ENCODE results near the gene MAP3K20.
"Not testable (repeated sequence)": the region's sequence is repeated elsewhere in the genome, so short reads cannot be mapped to it uniquely, and the experiment has no call there.

MAP3K20 gene

GRCh38 chr2:173160618-173161017 is 85.0 kb downstream of the MAP3K20 start:
- no peak for DNase-seq (ENCODE audit: low read depth in 2 of 2)

- no peak for DNase-seq (ENCODE audit: low read depth in 2 of 2)
Observed at GRCh38 chr2:173161040-173161439, 85.4 kb downstream of the MAP3K20 start.

GRCh38 chr2:173161507-173161906 is 85.9 kb downstream of the MAP3K20 start:
- DNase-seq (ENCODE audit: low read depth in 2 of 2) = no peak

DNA sequence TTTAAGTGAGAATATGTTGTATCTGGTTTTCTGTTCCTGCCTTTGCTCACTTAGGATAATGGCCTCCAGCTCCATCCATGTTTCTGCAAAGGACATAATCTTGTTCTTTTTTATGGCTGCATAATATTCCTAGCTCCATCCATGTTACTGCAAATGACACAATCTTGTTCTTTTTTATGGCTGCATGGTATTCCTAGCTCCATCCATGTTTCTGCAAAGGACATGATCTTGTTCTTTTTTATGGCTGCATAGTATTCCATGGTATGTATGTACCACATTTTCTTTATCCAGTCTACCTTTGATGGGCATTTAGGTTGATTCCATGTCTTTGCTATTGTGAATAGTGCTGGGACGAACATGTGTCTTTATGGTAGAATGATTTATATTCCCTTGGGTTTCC is 87.7 kb downstream of the MAP3K20 start:
- not testable (repeated sequence) for DNase-seq (ENCODE audit: low read depth in 2 of 2)

- no peak for DNase-seq (ENCODE audit: low read depth in 2 of 2)
Observed at GRCh38 chr2:173164396-173164795, 88.8 kb downstream of the MAP3K20 start.

DNA sequence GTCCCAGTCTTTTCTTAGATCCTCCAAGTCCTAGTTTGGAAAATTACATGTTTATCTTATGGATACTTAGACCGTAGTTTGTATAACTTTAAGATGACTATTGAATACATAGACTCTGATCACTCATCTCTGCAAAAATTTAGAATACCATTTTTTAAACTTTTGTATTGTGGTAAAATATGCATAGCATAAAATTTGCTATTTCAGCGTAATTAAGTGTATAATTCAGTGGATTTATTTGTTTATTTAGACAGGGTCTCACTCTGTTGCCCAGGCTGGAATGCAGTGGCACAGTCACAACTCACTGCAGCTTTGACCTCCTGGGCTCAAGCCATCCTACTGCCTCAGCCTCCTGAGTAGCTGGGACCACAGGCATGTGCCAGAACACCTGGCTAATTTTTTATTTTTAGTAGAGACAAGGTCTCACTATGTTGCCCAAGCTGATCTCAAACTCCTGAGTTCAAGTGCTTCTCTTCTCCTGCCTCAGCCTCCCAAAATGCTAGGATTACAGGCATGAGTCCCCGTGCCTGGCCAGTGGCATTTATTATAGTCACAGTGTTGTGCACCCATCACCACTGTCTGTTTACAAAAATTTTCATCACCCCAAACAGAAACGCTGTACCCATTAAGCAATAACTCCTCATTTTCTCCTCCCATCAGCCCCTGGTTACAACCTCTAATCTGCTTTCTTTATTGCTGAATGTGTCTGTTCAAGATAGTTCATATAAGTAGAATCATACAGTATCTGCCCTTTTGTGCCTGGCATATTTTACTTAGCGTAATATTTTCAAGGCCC is 90.0 kb downstream of the MAP3K20 start:
- DNase-seq (ENCODE audit: low read depth in 2 of 2) = no peak

DNA sequence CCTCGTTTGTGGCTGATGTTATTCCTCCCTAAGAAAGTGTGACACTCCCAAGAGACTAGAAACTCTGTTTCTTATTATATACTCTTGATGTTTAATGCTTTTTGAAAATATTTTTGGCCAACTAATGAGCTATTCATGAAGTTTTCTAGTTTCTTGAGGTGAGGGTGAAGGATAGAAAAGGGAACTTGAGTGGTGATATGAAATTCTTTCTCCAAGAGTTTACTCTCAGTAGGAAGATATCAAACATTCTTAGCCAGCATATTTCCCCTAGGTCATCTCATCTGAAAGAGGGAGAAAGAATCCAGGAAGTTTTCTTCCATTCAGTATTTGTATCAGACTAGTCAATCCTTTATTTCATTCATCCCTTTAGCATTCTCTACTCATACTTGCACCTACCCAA is 95.7 kb downstream of the MAP3K20 start:
- DNase-seq (ENCODE audit: low read depth in 2 of 2) = no peak

GRCh38 chr2:173171924-173172643 is 96.4 kb downstream of the MAP3K20 start:
- no peak for DNase-seq (ENCODE audit: low read depth in 2 of 2)

GRCh38 chr2:173174339-173174738 is 98.7 kb downstream of the MAP3K20 start:
- DNase-seq (ENCODE audit: low read depth in 2 of 2) = not testable (repeated sequence)

GRCh38 chr2:173175222-173175621 is 99.6 kb downstream of the MAP3K20 start:
- DNase-seq (ENCODE audit: low read depth in 2 of 2) = no peak

DNA sequence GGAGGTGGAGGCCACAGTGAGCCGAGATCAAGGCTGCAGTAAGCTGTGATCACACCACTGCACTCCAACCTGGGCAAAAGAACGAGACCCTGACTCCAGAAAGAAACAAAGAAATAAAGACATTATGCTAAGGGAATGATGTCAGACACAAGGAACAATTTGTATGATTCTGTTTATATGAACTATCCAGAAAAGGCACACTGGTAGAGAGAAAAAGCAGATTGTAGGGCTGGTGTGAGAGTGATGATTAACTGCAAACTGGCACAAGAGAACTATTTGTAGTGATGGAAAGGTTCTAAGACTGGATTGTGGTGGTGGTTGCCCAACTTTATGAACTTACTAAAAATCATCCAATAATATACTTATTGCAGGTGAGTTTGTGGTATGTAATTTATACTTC is 106.3 kb downstream of the MAP3K20 start:
- no peak for DNase-seq (ENCODE audit: low read depth in 2 of 2)

DNA sequence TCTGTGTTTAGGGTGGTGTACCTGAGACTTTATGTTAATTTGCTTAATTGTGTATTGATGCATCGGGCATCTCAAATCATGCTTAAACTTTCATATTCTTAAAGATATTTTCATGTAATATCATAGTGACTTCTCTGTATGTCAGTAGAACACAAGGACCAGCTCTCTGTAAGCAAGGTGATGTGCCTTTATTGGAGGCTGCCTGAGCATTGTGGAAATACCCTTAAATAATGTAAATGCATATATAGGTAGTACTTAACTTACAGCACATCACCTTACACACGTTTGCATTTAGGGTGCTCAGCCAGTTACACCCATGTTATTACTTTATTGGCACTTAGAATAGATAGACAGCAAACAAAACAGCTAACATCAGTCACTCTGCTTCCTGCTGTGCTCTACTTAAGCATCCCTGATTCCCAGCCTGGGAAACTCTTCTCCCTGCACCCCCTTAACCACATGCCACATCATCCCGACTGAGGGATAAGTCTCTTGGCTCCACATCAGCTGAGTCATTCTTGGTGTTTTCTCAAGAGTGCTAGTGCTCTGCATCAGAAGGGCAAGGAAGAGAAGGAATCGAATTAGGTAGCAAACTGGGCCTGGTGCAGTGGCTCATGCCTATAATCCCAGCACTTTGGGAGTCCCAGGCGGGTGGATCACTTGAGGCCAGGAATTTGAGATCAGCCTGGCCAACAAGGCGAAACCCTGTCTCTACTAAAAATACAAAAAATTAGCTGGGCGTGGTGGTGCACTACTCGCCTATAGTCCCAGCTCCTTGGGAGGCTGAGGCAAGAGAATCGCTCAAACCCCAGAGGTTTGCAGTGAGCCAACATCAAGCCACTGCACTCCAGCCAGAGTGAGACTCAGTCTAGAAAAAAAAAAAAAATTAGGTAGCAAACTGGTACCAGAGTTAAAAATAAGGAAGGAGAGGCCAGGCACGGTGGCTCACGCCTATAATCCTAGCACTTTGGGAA is 108.7 kb downstream of the MAP3K20 start:
- no peak for DNase-seq (ENCODE audit: low read depth in 2 of 2)

DNA sequence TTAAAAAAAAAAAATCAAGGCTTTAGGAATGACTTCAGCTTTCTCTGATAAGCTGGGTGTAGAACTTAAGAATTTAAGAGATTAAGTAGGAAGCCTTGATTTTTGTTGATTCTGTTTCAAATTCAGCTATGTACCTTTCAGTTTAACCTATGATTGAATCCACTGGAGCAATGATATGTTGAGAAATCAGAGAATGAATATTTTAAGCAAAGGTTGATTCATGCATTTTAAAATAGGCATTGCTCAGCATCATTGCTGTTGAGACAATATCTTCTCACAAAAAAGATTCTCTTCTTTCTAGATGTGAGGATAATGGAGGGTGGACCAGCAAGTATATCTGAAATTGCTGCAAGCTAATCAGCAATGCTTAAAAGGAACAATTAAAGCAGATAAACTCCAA is 109.8 kb downstream of the MAP3K20 start:
- no peak for DNase-seq (ENCODE audit: low read depth in 2 of 2)

GRCh38 chr2:173187941-173188788 is 112.5 kb downstream of the MAP3K20 start:
- no peak for DNase-seq (ENCODE audit: low read depth in 2 of 2)

- DNase-seq (ENCODE audit: low read depth in 2 of 2) = no peak
Observed at GRCh38 chr2:173191601-173192000, 116.0 kb downstream of the MAP3K20 start.

GRCh38 chr2:173192071-173192470 is 116.4 kb downstream of the MAP3K20 start:
- no peak for DNase-seq (ENCODE audit: low read depth in 2 of 2)

- DNase-seq (ENCODE audit: low read depth in 2 of 2) = no peak
Observed at GRCh38 chr2:173193925-173194324, 118.3 kb downstream of the MAP3K20 start.

GRCh38 chr2:173195100-173195499 is 119.5 kb downstream of the MAP3K20 start:
- DNase-seq (ENCODE audit: low read depth in 2 of 2) = no peak

GRCh38 chr2:173196080-173196479 is 120.4 kb downstream of the MAP3K20 start:
- no peak for DNase-seq (ENCODE audit: low read depth in 2 of 2)

DNA sequence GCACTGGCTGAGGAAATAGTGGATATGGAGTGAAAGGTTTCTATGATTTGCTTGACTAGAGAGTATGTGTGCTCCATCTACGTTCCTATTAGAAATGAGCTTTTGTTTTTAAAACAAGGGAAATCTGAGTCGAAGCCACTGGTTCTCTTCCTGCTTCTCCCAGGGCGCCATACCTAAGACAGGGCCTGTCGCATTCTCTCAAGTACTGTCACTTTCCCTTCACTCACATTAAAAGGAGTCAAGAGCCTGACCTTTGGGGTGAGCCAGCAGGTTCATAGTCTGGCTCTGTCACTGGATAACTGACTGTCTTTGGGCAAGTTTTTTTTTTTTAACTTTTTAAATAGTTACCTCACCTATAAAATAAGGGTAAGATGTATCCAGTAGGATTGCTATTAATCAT is 121.0 kb downstream of the MAP3K20 start:
- no peak for DNase-seq (ENCODE audit: low read depth in 2 of 2)

- no peak for DNase-seq (ENCODE audit: low read depth in 2 of 2)
Observed at GRCh38 chr2:173198327-173198726, 122.7 kb downstream of the MAP3K20 start.

All from activated CD8-positive, alpha-beta memory T cell treated with anti-CD3 and anti-CD28 coated beads for 4 hours (primary cell).